ENCODE measurements around the gene TNIK.

DNA sequence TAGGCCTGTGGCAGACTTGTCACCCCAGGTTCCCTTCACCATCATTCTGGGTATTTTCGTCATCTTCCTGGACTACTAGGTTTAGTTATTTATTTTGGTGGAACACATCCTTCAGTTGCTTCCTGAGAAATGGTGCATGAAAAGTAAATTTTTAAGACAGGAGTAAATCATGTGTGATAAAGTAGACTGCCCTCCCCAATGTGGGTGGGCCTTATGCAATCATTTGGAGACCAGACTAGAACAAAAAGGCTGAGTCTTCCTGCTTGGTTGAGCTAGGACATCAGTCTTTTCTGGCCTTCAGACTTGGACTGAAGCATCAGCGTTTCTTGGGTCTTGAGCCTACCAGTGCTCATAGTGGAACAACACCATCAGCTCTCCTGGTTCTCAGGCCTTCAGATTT, 382.9 kb downstream of the TNIK start:
- no peak for TF ChIP-seq CTCF (IDR thresholded peaks at IDR 0.05)
- TF ChIP-seq ZFX (IDR thresholded peaks at IDR 0.05; ENCODE audit: borderline replicate concordance) = no peak
